GM19043 (cell line): ENCODE data around the gene NFASC.

Experiments used
- ATAC-seq: cut with Tn5 transposase; IDR thresholded peaks from one replicate; pipeline ENCODE4 v1.9.1; 2021; ENCODE audit warnings: low read depth; ENCODE audit not compliant: unreplicated experiment

The NFASC gene

GRCh38 chr1:204924013-204924759 is 53.5 kb downstream of the NFASC start:
- no peak for ATAC-seq

- no peak for ATAC-seq
Observed at GRCh38 chr1:204925701-204926100, 55.0 kb downstream of the NFASC start.

GRCh38 chr1:204927673-204928641 is 57.3 kb downstream of the NFASC start:
- no peak for ATAC-seq

- ATAC-seq: no peak
Observed at GRCh38 chr1:204928671-204929486, 58.2 kb downstream of the NFASC start.

- ATAC-seq: no peak
Observed at GRCh38 chr1:204929487-204930154, 59.0 kb downstream of the NFASC start.

- no peak for ATAC-seq
Observed at GRCh38 chr1:204930155-204930523, 59.5 kb downstream of the NFASC start.

- no peak for ATAC-seq
Observed at GRCh38 chr1:204931313-204931712, 60.7 kb downstream of the NFASC start.

GRCh38 chr1:204931768-204932572 is 61.3 kb downstream of the NFASC start:
- ATAC-seq: no peak

GRCh38 chr1:204932573-204932909 is 61.9 kb downstream of the NFASC start:
- ATAC-seq: no peak

GRCh38 chr1:204935155-204935554 is 64.5 kb downstream of the NFASC start:
- no peak for ATAC-seq

GRCh38 chr1:204936765-204937164 is 66.1 kb downstream of the NFASC start:
- no peak for ATAC-seq

GRCh38 chr1:204937901-204938300 is 67.2 kb downstream of the NFASC start:
- ATAC-seq: no peak

GRCh38 chr1:204940591-204940990 is 69.9 kb downstream of the NFASC start:
- no peak for ATAC-seq

GRCh38 chr1:204941421-204942338 is 71.0 kb downstream of the NFASC start:
- ATAC-seq: no peak

GRCh38 chr1:204943495-204943894 is 72.8 kb downstream of the NFASC start:
- no peak for ATAC-seq

- ATAC-seq: no peak
Observed at GRCh38 chr1:204944662-204945061, 74.0 kb downstream of the NFASC start.

- no peak for ATAC-seq
Observed at GRCh38 chr1:204945565-204945977, 74.9 kb downstream of the NFASC start.

- ATAC-seq: no peak
Observed at GRCh38 chr1:204946640-204947039, 76.0 kb downstream of the NFASC start.

- no peak for ATAC-seq
Observed at GRCh38 chr1:204947338-204947737, 76.7 kb downstream of the NFASC start.
